WTC11 (cell line): Measurements from ENCODE around the gene MOXD1. TPM values are rescaled to one million over a fixed set of nuclear protein-coding genes. Genes with fewer than 3 reads are reported as not detected.

ENCODE experiments used
- ATAC-seq: fragments of 200-7000 bp; cut with Tn5 transposase; 2 replicates; pipeline ENCODE4 v1.10.0; 2021; ENCODE audit warnings: mild to moderate bottlenecking, moderate library complexity
- CTCF ChIA-PET: fragments of 300-600 bp; sonication (Branson Sonifier 250); formaldehyde crosslinking; loops from one replicate; lab custom pipeline; 2021; ENCODE audit warnings: antibody characterized with exemption; lab: Charles Lee
- POLR2A ChIA-PET: fragments of 350-600 bp; sonication (Branson Sonifier 250); formaldehyde crosslinking; loops from one replicate; lab custom pipeline; 2021; ENCODE audit warnings: antibody characterized with exemption; lab: Charles Lee
- DNase-seq: peaks from one replicate; pipeline ENCODE4 v3.0.0; 2021; ENCODE audit warnings: low spot score
- H3K27ac Mint-ChIP-seq: 2 replicates; pipeline ENCODE4 v1.8.0; 2021; ENCODE audit warnings: mixed read lengths
- H3K27me3 Mint-ChIP-seq: 2 replicates; pipeline ENCODE4 v1.8.0; 2021; ENCODE audit warnings: low read depth, mild to moderate bottlenecking, moderate library complexity, mixed read lengths
- H3K36me3 Mint-ChIP-seq: 2 replicates; pipeline ENCODE4 v1.8.0; 2021; ENCODE audit warnings: mixed read lengths
- H3K4me1 Mint-ChIP-seq: 2 replicates; pipeline ENCODE4 v1.8.0; 2022; ENCODE audit warnings: mixed read lengths
- H3K4me3 Mint-ChIP-seq: 2 replicates; pipeline ENCODE4 v1.8.0; 2021; ENCODE audit warnings: mild to moderate bottlenecking, moderate library complexity, mixed read lengths
- H3K9me3 Mint-ChIP-seq: 2 replicates; pipeline ENCODE4 v1.8.0; 2021; ENCODE audit warnings: mixed read lengths
- ARID4B ChIP-seq: sonication (generic); formaldehyde crosslinking; IDR thresholded peaks from 2 replicates; pipeline ENCODE4 v1.8.0; 2023; ENCODE audit warnings: missing genetic modification reagents, mild to moderate bottlenecking, borderline replicate concordance
- CTCF ChIP-seq: fragments of 200-600 bp; IDR thresholded peaks from 2 replicates; pipeline ENCODE4 v1.8.0; 2022; ENCODE audit warnings: antibody characterized with exemption
- HMGA2 ChIP-seq: fragments of 250-450 bp; sonication (Bioruptor Pico); IDR thresholded peaks from 2 replicates; pipeline ENCODE4 v1.4.0; 2021; ENCODE audit warnings: mild to moderate bottlenecking, moderate library complexity
- NFATC4 ChIP-seq: fragments of 250-450 bp; sonication (Bioruptor Pico); IDR thresholded peaks from 2 replicates; pipeline ENCODE4 v1.9.0; 2021; ENCODE audit warnings: mild to moderate bottlenecking
- NFE2L1 ChIP-seq: sonication (generic); formaldehyde crosslinking; IDR thresholded peaks from 2 replicates; pipeline ENCODE4 v1.8.1; 2023; ENCODE audit warnings: missing genetic modification reagents
- TEAD4 ChIP-seq: sonication (generic); formaldehyde crosslinking; IDR thresholded peaks from 2 replicates; pipeline ENCODE4 v1.8.0; 2022; ENCODE audit warnings: mild to moderate bottlenecking, missing genetic modification reagents
- TP53 ChIP-seq: sonication (generic); formaldehyde crosslinking; IDR thresholded peaks from 2 replicates; pipeline ENCODE4 v1.8.1; 2023; ENCODE audit warnings: mild to moderate bottlenecking, missing genetic modification reagents
- ZNF121 ChIP-seq: sonication (generic); formaldehyde crosslinking; IDR thresholded peaks from 2 replicates; pipeline ENCODE4 v1.8.0; 2023; ENCODE audit warnings: missing genetic modification reagents
- ZNF416 ChIP-seq: fragments of 250-450 bp; sonication (Bioruptor Pico); IDR thresholded peaks from 2 replicates; pipeline ENCODE4 v1.9.0; 2021; ENCODE audit warnings: mild to moderate bottlenecking, inconsistent platforms
- total RNA-seq: library from RNA; stranded (reverse); gene quantifications from 3 replicates; pipeline ENCODE4 v1.2.3, GENCODE V29; 2021
- TF ChIP-seq, protein P1 (sequence below): sonication (generic); formaldehyde crosslinking; IDR thresholded peaks from 2 replicates; pipeline ENCODE4 v1.8.0; 2022; ENCODE audit warnings: missing genetic modification reagents
- TF ChIP-seq, protein P2 (sequence below): sonication (generic); formaldehyde crosslinking; IDR thresholded peaks from 2 replicates; pipeline ENCODE4 v1.8.0; 2023; ENCODE audit warnings: missing genetic modification reagents
- TF ChIP-seq, protein P3 (sequence below): sonication (generic); formaldehyde crosslinking; IDR thresholded peaks from 2 replicates; pipeline ENCODE4 v1.8.0; 2022; ENCODE audit warnings: mild to moderate bottlenecking, missing genetic modification reagents
- TF ChIP-seq, protein P4 (sequence below): sonication (generic); formaldehyde crosslinking; IDR thresholded peaks from 2 replicates; pipeline ENCODE4 v1.8.1; 2023; ENCODE audit warnings: mild to moderate bottlenecking, missing genetic modification reagents

MOXD1 gene
- total RNA-seq, 1 experiment from 2014 or later, result 1.7 TPM

- TF ChIP-seq, protein P1, sequence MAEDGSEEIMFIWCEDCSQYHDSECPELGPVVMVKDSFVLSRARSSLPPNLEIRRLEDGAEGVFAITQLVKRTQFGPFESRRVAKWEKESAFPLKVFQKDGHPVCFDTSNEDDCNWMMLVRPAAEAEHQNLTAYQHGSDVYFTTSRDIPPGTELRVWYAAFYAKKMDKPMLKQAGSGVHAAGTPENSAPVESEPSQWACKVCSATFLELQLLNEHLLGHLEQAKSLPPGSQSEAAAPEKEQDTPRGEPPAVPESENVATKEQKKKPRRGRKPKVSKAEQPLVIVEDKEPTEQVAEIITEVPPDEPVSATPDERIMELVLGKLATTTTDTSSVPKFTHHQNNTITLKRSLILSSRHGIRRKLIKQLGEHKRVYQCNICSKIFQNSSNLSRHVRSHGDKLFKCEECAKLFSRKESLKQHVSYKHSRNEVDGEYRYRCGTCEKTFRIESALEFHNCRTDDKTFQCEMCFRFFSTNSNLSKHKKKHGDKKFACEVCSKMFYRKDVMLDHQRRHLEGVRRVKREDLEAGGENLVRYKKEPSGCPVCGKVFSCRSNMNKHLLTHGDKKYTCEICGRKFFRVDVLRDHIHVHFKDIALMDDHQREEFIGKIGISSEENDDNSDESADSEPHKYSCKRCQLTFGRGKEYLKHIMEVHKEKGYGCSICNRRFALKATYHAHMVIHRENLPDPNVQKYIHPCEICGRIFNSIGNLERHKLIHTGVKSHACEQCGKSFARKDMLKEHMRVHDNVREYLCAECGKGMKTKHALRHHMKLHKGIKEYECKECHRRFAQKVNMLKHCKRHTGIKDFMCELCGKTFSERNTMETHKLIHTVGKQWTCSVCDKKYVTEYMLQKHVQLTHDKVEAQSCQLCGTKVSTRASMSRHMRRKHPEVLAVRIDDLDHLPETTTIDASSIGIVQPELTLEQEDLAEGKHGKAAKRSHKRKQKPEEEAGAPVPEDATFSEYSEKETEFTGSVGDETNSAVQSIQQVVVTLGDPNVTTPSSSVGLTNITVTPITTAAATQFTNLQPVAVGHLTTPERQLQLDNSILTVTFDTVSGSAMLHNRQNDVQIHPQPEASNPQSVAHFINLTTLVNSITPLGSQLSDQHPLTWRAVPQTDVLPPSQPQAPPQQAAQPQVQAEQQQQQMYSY (CRISPR knock-in tag), result no peak
- no peak for TF ChIP-seq ARID4B
Measured at GRCh38 chr6:132390451-132390850, 10.8 kb downstream of the MOXD1 start (continued).

DNA sequence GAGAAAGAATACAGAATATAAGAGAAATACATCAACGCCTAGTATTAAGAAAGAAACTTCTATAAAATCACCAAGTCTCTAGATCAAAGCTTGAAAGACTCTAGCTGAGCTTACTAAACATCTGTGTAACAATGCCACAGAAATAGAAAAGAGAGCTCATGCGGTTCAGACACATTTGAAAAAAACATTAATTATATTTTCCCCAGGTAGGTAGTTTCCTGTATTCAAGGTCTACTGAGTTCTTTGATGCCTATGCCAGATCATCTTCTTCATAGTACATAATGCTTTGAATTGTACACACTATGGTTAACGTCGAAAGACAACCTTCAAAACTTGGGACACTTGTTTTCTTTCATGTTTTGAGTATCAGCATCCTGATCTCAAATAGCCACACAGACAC lies 11.3 kb downstream of the MOXD1 start:
- Mint-ChIP-seq H3K4me1 (peaks cover 20% of the 10 kb centered on the region), H3K27me3 (no peaks in the 10 kb centered on the region), H3K36me3 (no peaks in the 10 kb centered on the region; the same call in 1 of the 2 replicates), H3K9me3 (peaks cover 12% of the 10 kb centered on the region), H3K4me3 (no peak overlapping the region), H3K27ac (no peak overlapping the region)
- no peak for DNase-seq
- ChIA-PET CTCF (no interaction called here), POLR2A (no interaction called here)
- ATAC-seq, result no peak
- TF ChIP-seq HMGA2 (CRISPR knock-in tag) (no peak), ARID4B (no peak), ZNF121 (CRISPR knock-in tag) (no peak), ZNF416 (CRISPR knock-in tag) (no peak), TP53 (no peak), CTCF (no peak), NFE2L1 (CRISPR knock-in tag) (no peak), TEAD4 (no peak), NFATC4 (CRISPR knock-in tag) (no peak)
- TF ChIP-seq, protein P1 (CRISPR knock-in tag), result no peak
- TF ChIP-seq, protein P2, sequence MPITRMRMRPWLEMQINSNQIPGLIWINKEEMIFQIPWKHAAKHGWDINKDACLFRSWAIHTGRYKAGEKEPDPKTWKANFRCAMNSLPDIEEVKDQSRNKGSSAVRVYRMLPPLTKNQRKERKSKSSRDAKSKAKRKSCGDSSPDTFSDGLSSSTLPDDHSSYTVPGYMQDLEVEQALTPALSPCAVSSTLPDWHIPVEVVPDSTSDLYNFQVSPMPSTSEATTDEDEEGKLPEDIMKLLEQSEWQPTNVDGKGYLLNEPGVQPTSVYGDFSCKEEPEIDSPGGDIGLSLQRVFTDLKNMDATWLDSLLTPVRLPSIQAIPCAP (CRISPR knock-in tag), result no peak
- TF ChIP-seq, protein P3, sequence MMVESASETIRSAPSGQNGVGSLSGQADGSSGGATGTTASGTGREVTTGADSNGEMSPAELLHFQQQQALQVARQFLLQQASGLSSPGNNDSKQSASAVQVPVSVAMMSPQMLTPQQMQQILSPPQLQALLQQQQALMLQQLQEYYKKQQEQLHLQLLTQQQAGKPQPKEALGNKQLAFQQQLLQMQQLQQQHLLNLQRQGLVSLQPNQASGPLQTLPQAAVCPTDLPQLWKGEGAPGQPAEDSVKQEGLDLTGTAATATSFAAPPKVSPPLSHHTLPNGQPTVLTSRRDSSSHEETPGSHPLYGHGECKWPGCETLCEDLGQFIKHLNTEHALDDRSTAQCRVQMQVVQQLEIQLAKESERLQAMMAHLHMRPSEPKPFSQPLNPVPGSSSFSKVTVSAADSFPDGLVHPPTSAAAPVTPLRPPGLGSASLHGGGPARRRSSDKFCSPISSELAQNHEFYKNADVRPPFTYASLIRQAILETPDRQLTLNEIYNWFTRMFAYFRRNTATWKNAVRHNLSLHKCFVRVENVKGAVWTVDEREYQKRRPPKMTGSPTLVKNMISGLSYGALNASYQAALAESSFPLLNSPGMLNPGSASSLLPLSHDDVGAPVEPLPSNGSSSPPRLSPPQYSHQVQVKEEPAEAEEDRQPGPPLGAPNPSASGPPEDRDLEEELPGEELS, result no peak
- TF ChIP-seq, protein P4, sequence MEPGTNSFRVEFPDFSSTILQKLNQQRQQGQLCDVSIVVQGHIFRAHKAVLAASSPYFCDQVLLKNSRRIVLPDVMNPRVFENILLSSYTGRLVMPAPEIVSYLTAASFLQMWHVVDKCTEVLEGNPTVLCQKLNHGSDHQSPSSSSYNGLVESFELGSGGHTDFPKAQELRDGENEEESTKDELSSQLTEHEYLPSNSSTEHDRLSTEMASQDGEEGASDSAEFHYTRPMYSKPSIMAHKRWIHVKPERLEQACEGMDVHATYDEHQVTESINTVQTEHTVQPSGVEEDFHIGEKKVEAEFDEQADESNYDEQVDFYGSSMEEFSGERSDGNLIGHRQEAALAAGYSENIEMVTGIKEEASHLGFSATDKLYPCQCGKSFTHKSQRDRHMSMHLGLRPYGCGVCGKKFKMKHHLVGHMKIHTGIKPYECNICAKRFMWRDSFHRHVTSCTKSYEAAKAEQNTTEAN, result no peak
